ENCODE measurements around the gene ADGRD1. TPM values are rescaled to one million over a fixed set of nuclear protein-coding genes. Genes with fewer than 3 reads are reported as not detected.

The ADGRD1 gene
- total RNA-seq, 1 donor from 2014 or later: 108 TPM

- H3K4me3 ChIP-seq: no peak overlapping the region
- TF ChIP-seq CTCF (IDR thresholded peaks at IDR 0.05): no peak
- H3K27ac ChIP-seq: no peak overlapping the region
- H3K9me3 ChIP-seq: no peaks in the 10 kb centered on the region
- no peak for DNase-seq
- no peak for ATAC-seq
- H3K27me3 ChIP-seq (ENCODE audit: low read depth): no peaks in the 10 kb centered on the region
- H3K4me1 ChIP-seq: no peaks in the 10 kb centered on the region
- intact Hi-C loops (cut with DNase I): no loop called here
- H3K36me3 ChIP-seq: no peaks in the 10 kb centered on the region
Measured at GRCh38 chr12:131155131-131155530, 201.4 kb downstream of the ADGRD1 start.

- Histone ChIP-seq H3K4me1 (no peaks in the 10 kb centered on the region), H3K36me3 (no peaks in the 10 kb centered on the region), H3K4me3 (no peak overlapping the region), H3K9me3 (no peaks in the 10 kb centered on the region), H3K27ac (no peak overlapping the region), H3K27me3 (ENCODE audit: low read depth) (peaks cover 4% of the 10 kb centered on the region)
- ATAC-seq: no peak
- DNase-seq: no peak
- intact Hi-C loops (cut with DNase I): no loop called here
- TF ChIP-seq CTCF (IDR thresholded peaks at IDR 0.05): no peak
Measured at GRCh38 chr12:131157743-131158142, 204.0 kb downstream of the ADGRD1 start.

GRCh38 chr12:131159660-131160059, 206.0 kb downstream of the ADGRD1 start:
- Histone ChIP-seq H3K27me3 (ENCODE audit: low read depth) (peaks cover 10% of the 10 kb centered on the region), H3K36me3 (no peaks in the 10 kb centered on the region), H3K27ac (no peak overlapping the region), H3K4me1 (no peaks in the 10 kb centered on the region), H3K9me3 (no peaks in the 10 kb centered on the region), H3K4me3 (no peak overlapping the region)
- ATAC-seq (no peak), DNase-seq (no peak)
- no peak for TF ChIP-seq CTCF (IDR thresholded peaks at IDR 0.05)
- intact Hi-C loops (cut with DNase I): no loop called here

GRCh38 chr12:131162113-131162512, 208.4 kb downstream of the ADGRD1 start:
- no peak for DNase-seq
- peaks cover 18% of the 10 kb centered on the region for H3K27me3 ChIP-seq (ENCODE audit: low read depth)
- no peak overlapping the region for H3K4me3 ChIP-seq
- no peaks in the 10 kb centered on the region for H3K9me3 ChIP-seq
- H3K36me3 ChIP-seq: no peaks in the 10 kb centered on the region
- H3K4me1 ChIP-seq: no peaks in the 10 kb centered on the region
- intact Hi-C loops (cut with DNase I): no loop called here
- H3K27ac ChIP-seq: no peak overlapping the region
- no peak for TF ChIP-seq CTCF (IDR thresholded peaks at IDR 0.05)
- no peak for ATAC-seq

GRCh38 chr12:131163189-131163738, 209.6 kb downstream of the ADGRD1 start:
- Histone ChIP-seq H3K9me3 (no peaks in the 10 kb centered on the region), H3K27ac (no peak overlapping the region), H3K36me3 (no peaks in the 10 kb centered on the region), H3K27me3 (ENCODE audit: low read depth) (peaks cover 18% of the 10 kb centered on the region), H3K4me3 (no peak overlapping the region), H3K4me1 (no peaks in the 10 kb centered on the region)
- ATAC-seq (no peak), DNase-seq (no peak)
- intact Hi-C loops (cut with DNase I): no loop called here
- no peak for TF ChIP-seq CTCF (IDR thresholded peaks at IDR 0.05)

Data from lower lobe of right lung (tissue), 2 donors.